Occipital lobe (tissue), 2 donors: ENCODE data around the gene SF3A2. TPM values are rescaled to one million over a fixed set of nuclear protein-coding genes. Genes with fewer than 3 reads are reported as not detected.

Experiments used
- DNase-seq: peaks from one replicate; lab custom pipeline; 2025; lab: John Stamatoyannopoulos, UW
- total RNA-seq: library from RNA; depleted of rRNA; stranded (reverse); fragments of >200 nt; gene quantifications from one replicate; pipeline ENCODE4 v1.2.3, GENCODE V29; 2014

Gene SF3A2
- total RNA-seq, 1 donor from 2014 or later: 26.4 TPM

GRCh38 chr19:2226840-2227360 lies 9.7 kb upstream of the SF3A2 start:
- DNase-seq: no peak

GRCh38 chr19:2227415-2228156 lies 9.0 kb upstream of the SF3A2 start:
- DNase-seq: no peak

GRCh38 chr19:2228157-2229030 lies 8.2 kb upstream of the SF3A2 start:
- no peak for DNase-seq

- no peak for DNase-seq
Measured at GRCh38 chr19:2229103-2230032, 7.3 kb upstream of the SF3A2 start.

- DNase-seq: no peak
Measured at GRCh38 chr19:2230033-2230531, 6.5 kb upstream of the SF3A2 start.

GRCh38 chr19:2230807-2231533 lies 5.7 kb upstream of the SF3A2 start:
- no peak for DNase-seq

- DNase-seq: no peak
Measured at GRCh38 chr19:2231621-2232221, 4.9 kb upstream of the SF3A2 start.

- DNase-seq: no peak
Measured at GRCh38 chr19:2232286-2233151, 4.1 kb upstream of the SF3A2 start.

- no peak for DNase-seq
Measured at GRCh38 chr19:2233601-2234280, 2.9 kb upstream of the SF3A2 start.

GRCh38 chr19:2234996-2235380 lies 1.6 kb upstream of the SF3A2 start:
- no peak for DNase-seq

- DNase-seq: no peak
Measured at GRCh38 chr19:2235381-2236063, 1.1 kb upstream of the SF3A2 start.

- DNase-seq: no peak
Measured at GRCh38 chr19:2236064-2236313, 635 bp upstream of the SF3A2 start.

GRCh38 chr19:2237051-2237868 lies 636 bp downstream of the SF3A2 start:
- no peak for DNase-seq

GRCh38 chr19:2237869-2238153 lies 1.2 kb downstream of the SF3A2 start:
- no peak for DNase-seq

- DNase-seq: no peak
Measured at GRCh38 chr19:2239173-2239572, 2.5 kb downstream of the SF3A2 start.

- no peak for DNase-seq
Measured at GRCh38 chr19:2239771-2240770, 3.4 kb downstream of the SF3A2 start.
